K562 (cell line): ENCODE results near the gene TTC28.

Source experiments
- CREB1 ChIP-seq, 2 experiments: sonication (generic) in 1 of 2; formaldehyde crosslinking in 1 of 2; IDR thresholded peaks; 2 replicates each; pipeline versions ENCODE4 v1.6.1 to v1.8.0; 2012 to 2022; ENCODE audit warnings: inconsistent platforms in 1 of 2, mild to moderate bottlenecking in 1 of 2, missing genetic modification reagents in 1 of 2, moderate library complexity in 1 of 2
- EZH2 ChIP-seq: IDR thresholded peaks from 2 replicates; pipeline ENCODE4 v1.6.1; 2012; ENCODE audit warnings: low read depth, mild to moderate bottlenecking, inconsistent platforms, low read length, borderline replicate concordance
- TRIM28 ChIP-seq: fragments of 450-650 bp; IDR thresholded peaks from 2 replicates; pipeline ENCODE4 v1.6.1; 2017
- ZNF174 ChIP-seq: fragments of 250-450 bp; sonication (Bioruptor Pico); IDR thresholded peaks from 2 replicates; pipeline ENCODE4 v1.4.0; 2020; ENCODE audit warnings: mild to moderate bottlenecking
- TF ChIP-seq, protein P1 (sequence below), 3 experiments: IDR thresholded peaks in 2 of 3; conservative IDR thresholded peaks in 1 of 3; 2 replicates each; pipeline ENCODE4 v1.5.1; 2011 to 2012; ENCODE audit warnings: low read length in 3 of 3, mild to moderate bottlenecking in 3 of 3, control low read depth in 2 of 3, improper control_type of control experiment in 1 of 3, inconsistent platforms in 1 of 3, low read depth in 1 of 3, mixed read lengths in 1 of 3, moderate library complexity in 1 of 3; ENCODE audit not compliant: insufficient read depth in 2 of 3

- TF ChIP-seq, protein P1, sequence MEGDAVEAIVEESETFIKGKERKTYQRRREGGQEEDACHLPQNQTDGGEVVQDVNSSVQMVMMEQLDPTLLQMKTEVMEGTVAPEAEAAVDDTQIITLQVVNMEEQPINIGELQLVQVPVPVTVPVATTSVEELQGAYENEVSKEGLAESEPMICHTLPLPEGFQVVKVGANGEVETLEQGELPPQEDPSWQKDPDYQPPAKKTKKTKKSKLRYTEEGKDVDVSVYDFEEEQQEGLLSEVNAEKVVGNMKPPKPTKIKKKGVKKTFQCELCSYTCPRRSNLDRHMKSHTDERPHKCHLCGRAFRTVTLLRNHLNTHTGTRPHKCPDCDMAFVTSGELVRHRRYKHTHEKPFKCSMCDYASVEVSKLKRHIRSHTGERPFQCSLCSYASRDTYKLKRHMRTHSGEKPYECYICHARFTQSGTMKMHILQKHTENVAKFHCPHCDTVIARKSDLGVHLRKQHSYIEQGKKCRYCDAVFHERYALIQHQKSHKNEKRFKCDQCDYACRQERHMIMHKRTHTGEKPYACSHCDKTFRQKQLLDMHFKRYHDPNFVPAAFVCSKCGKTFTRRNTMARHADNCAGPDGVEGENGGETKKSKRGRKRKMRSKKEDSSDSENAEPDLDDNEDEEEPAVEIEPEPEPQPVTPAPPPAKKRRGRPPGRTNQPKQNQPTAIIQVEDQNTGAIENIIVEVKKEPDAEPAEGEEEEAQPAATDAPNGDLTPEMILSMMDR (IDR thresholded peaks at IDR 0.05 in 2 of 3, conservative IDR thresholded peaks at IDR 0.05 in 1 of 3; ENCODE audit: insufficient read depth in 2 of 3, low read depth in 1 of 3, low read length in 3 of 3): no peak
- TF ChIP-seq EZH2 (no peak), ZNF174 (no peak), TRIM28 (no peak), CREB1 (IDR thresholded peaks at IDR 0.05) (no peak), CREB1 (CRISPR knock-in tag; IDR thresholded peaks at IDR 0.05) (no peak)
Observed at GRCh38 chr22:28018461-28018927, 661.1 kb downstream of the TTC28 start.
